Endothelial cell of umbilical vein (primary cell): ENCODE results near the gene MAP4K5.

Experiments
- POLR2A ChIP-seq: IDR thresholded peaks from 2 replicates; pipeline ENCODE4 v1.6.1; 2012; ENCODE audit warnings: low read depth, mild to moderate bottlenecking, control low read depth, low read length
- POLR2AphosphoS5 ChIP-seq: IDR thresholded peaks from 2 replicates; pipeline ENCODE4 v1.6.1; 2012; ENCODE audit warnings: low read depth, mild to moderate bottlenecking, control low read depth, low read length, moderate library complexity; ENCODE audit not compliant: insufficient read depth
- TF ChIP-seq, protein P1 (sequence below), 2 donors: IDR thresholded peaks; 1 replicate in 1 of 2; 2 replicates in 1 of 2; pipeline ENCODE4 v1.5.1; 2011; ENCODE audit warnings: low read length in 2 of 2, mild to moderate bottlenecking in 2 of 2, moderate library complexity in 2 of 2, control low read depth in 1 of 2, inconsistent platforms in 1 of 2, low read depth in 1 of 2; ENCODE audit not compliant: insufficient read depth in 1 of 2; ENCODE audit errors: extremely low read depth in 1 of 2

GRCh38 chr14:50569714-50570274 is 37.4 kb upstream of the MAP4K5 start:
- TF ChIP-seq POLR2AphosphoS5: no peak
- TF ChIP-seq, protein P1, sequence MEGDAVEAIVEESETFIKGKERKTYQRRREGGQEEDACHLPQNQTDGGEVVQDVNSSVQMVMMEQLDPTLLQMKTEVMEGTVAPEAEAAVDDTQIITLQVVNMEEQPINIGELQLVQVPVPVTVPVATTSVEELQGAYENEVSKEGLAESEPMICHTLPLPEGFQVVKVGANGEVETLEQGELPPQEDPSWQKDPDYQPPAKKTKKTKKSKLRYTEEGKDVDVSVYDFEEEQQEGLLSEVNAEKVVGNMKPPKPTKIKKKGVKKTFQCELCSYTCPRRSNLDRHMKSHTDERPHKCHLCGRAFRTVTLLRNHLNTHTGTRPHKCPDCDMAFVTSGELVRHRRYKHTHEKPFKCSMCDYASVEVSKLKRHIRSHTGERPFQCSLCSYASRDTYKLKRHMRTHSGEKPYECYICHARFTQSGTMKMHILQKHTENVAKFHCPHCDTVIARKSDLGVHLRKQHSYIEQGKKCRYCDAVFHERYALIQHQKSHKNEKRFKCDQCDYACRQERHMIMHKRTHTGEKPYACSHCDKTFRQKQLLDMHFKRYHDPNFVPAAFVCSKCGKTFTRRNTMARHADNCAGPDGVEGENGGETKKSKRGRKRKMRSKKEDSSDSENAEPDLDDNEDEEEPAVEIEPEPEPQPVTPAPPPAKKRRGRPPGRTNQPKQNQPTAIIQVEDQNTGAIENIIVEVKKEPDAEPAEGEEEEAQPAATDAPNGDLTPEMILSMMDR (IDR thresholded peaks at IDR 0.05; ENCODE audit: extremely low read depth in 1 of 2, insufficient read depth in 1 of 2, low read depth in 1 of 2, low read length in 2 of 2): no peak
- TF ChIP-seq POLR2A: no peak
